ENCODE results near the gene NPL.

The NPL gene

GRCh38 chr1:182766050-182766449 is 23.5 kb upstream of the NPL start:
- Histone ChIP-seq H3K9me3 (ENCODE audit: insufficient read depth, low read length) (no peaks in the 10 kb centered on the region), H3K4me3 (ENCODE audit: insufficient read depth, low read length, poor library complexity, severe bottlenecking) (no peak overlapping the region), H2AFZ (ENCODE audit: low read depth, low read length, severe bottlenecking) (no peak overlapping the region), H3F3A (ENCODE audit: insufficient read depth) (no peaks in the 10 kb centered on the region), H3K9me2 (replicated peaks; ENCODE audit: insufficient read depth, low read length) (no peaks in the 10 kb centered on the region), H3K27me3 (ENCODE audit: low read length) (no peaks in the 10 kb centered on the region), H3K27ac (ENCODE audit: low read depth, low read length) (no peak overlapping the region), H3K36me3 (ENCODE audit: low read length) (no peaks in the 10 kb centered on the region), H3K9ac (ENCODE audit: low read length) (no peak overlapping the region), H3K4me2 (ENCODE audit: low read depth, low read length, poor library complexity, severe bottlenecking) (no peak overlapping the region), H4K20me1 (ENCODE audit: low read depth, low read length) (no peaks in the 10 kb centered on the region), H3K79me2 (ENCODE audit: insufficient read depth, low read length) (no peaks in the 10 kb centered on the region)
- TF ChIP-seq EZH2phosphoT487 (conservative IDR thresholded peaks at IDR 0.05; ENCODE audit: low read length) (no peak), CTCF (IDR thresholded peaks at IDR 0.05; ENCODE audit: insufficient read depth, low read length, poor library complexity, severe bottlenecking) (no peak)

GRCh38 chr1:182766881-182767645 is 22.5 kb upstream of the NPL start:
- Histone ChIP-seq H3K4me2 (ENCODE audit: low read depth, low read length, poor library complexity, severe bottlenecking) (no peak overlapping the region), H4K20me1 (ENCODE audit: low read depth, low read length) (no peaks in the 10 kb centered on the region), H3F3A (ENCODE audit: insufficient read depth) (no peaks in the 10 kb centered on the region), H2AFZ (ENCODE audit: low read depth, low read length, severe bottlenecking) (no peak overlapping the region), H3K9me3 (ENCODE audit: insufficient read depth, low read length) (no peaks in the 10 kb centered on the region), H3K79me2 (ENCODE audit: insufficient read depth, low read length) (no peaks in the 10 kb centered on the region), H3K9me2 (replicated peaks; ENCODE audit: insufficient read depth, low read length) (no peaks in the 10 kb centered on the region), H3K27me3 (ENCODE audit: low read length) (no peaks in the 10 kb centered on the region), H3K9ac (ENCODE audit: low read length) (no peak overlapping the region), H3K4me3 (ENCODE audit: insufficient read depth, low read length, poor library complexity, severe bottlenecking) (no peak overlapping the region), H3K27ac (ENCODE audit: low read depth, low read length) (no peak overlapping the region), H3K36me3 (ENCODE audit: low read length) (no peaks in the 10 kb centered on the region)
- TF ChIP-seq EZH2phosphoT487 (conservative IDR thresholded peaks at IDR 0.05; ENCODE audit: low read length) (no peak), CTCF (IDR thresholded peaks at IDR 0.05; ENCODE audit: insufficient read depth, low read length, poor library complexity, severe bottlenecking) (no peak)

- H3K9ac ChIP-seq (ENCODE audit: low read length), result no peak overlapping the region
Measured at GRCh38 chr1:182768963-182769362, 20.6 kb upstream of the NPL start.

More at GRCh38 chr1:182768963-182769362, 20.6 kb upstream of the NPL start:
- Histone ChIP-seq H2AFZ (ENCODE audit: low read depth, low read length, severe bottlenecking) (no peak overlapping the region), H3K9me2 (replicated peaks; ENCODE audit: insufficient read depth, low read length) (no peaks in the 10 kb centered on the region), H3F3A (ENCODE audit: insufficient read depth) (no peaks in the 10 kb centered on the region), H3K79me2 (ENCODE audit: insufficient read depth, low read length) (no peaks in the 10 kb centered on the region), H3K27ac (ENCODE audit: low read depth, low read length) (no peak overlapping the region), H4K20me1 (ENCODE audit: low read depth, low read length) (no peaks in the 10 kb centered on the region), H3K9me3 (ENCODE audit: insufficient read depth, low read length) (no peaks in the 10 kb centered on the region), H3K4me3 (ENCODE audit: insufficient read depth, low read length, poor library complexity, severe bottlenecking) (no peak overlapping the region), H3K4me2 (ENCODE audit: low read depth, low read length, poor library complexity, severe bottlenecking) (no peak overlapping the region), H3K27me3 (ENCODE audit: low read length) (no peaks in the 10 kb centered on the region), H3K36me3 (ENCODE audit: low read length) (no peaks in the 10 kb centered on the region)
- TF ChIP-seq CTCF (IDR thresholded peaks at IDR 0.05; ENCODE audit: insufficient read depth, low read length, poor library complexity, severe bottlenecking) (no peak), EZH2phosphoT487 (conservative IDR thresholded peaks at IDR 0.05; ENCODE audit: low read length) (no peak)

Measured in SU-DHL-6 (cell line).